CD4-positive, alpha-beta T cell treated with Interferon gamma for 1 hour (primary cell): Measurements from ENCODE around the gene ERH.
A peak's percentile ranks its signal among the peaks of the same experiment; 100 is the strongest.

Experiments used
- DNase-seq: peaks from one replicate; pipeline ENCODE4 v3.0.0-alpha.2; 2020

Gene ERH

GRCh38 chr14:69355154-69355597 is 42.9 kb downstream of the ERH start:
- DNase-seq = no peak

- DNase-seq = peak; percentile 55
Observed at GRCh38 chr14:69354383-69355153, 43.5 kb downstream of the ERH start.

- DNase-seq = no peak
Observed at GRCh38 chr14:69353168-69353567, 44.9 kb downstream of the ERH start.

- DNase-seq = no peak
Observed at GRCh38 chr14:69351911-69352310, 46.2 kb downstream of the ERH start.

DNA sequence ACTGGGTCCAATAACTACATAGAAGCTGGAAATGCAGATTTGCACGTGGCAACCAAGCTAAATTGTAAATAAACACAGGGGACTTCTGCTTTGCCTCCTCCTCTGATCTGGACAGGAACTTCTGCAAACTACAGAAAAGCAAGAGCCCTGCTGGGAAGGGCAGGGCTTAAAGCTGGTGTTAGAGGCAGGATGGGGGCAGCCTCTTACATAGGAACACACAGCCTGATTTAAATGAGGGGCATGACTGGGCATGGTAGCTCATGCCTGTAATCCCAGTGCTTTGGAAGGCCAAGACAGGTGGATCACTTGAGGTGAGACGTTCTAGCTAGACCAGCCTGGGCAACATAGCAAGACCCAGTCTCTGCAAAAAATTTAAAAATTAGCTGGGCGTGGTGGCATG is 46.7 kb downstream of the ERH start:
- no peak for DNase-seq

- no peak for DNase-seq
Observed at GRCh38 chr14:69350892-69351291, 47.2 kb downstream of the ERH start.

DNA sequence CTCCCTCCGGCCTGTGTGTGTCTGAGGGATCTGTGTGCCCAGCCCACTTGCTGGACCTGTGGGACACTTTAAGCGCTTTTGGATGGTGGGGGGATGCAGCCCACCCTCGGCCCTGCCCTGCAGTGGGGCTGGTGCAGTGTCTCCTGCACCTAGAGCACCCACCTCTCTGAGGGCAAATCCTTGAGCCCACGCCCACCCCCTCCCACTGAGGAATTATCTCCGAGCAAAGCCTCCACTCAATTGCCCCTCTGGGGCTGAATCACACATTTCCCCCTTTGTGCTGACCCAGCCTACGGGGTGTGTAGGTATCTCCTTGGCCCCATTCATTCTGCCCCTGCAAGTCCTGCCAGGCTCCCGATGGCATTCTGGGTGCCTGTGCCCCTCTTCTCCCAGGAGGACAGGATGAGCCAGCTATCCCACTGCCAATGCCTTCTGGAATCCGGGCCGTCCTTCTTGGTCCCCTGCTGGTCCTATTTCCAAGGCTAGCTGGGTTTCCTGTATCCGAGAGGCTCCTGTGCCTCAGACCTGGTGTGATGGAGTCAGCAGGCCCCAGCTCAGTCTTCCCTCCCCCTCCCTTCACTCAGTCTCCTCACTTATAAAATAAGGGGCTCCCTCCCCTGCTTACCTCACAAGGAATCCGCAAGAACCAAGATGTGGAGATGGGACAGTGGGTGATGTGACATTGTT is 48.9 kb downstream of the ERH start:
- no peak for DNase-seq

DNA sequence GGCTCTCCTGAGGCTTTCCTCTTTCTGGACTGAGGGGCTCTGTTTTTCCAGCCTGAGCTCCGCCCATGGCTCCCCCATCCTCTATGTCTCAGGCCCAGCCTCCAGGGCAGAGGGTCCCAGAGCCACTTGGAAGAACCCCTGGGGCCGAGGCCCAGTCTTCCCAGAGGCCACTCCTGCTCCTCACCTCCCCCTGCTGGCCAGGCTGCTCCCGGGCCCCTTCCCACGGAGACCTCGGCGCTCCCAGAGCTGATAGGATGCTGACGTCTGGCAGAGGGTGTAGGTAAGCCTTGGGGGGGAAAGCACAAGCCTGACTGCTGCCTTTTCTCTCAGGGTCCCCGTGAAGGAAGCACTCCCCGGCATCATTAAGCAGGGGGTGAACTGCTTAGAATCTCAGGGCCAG is 51.4 kb downstream of the ERH start:
- DNase-seq = no peak

DNA sequence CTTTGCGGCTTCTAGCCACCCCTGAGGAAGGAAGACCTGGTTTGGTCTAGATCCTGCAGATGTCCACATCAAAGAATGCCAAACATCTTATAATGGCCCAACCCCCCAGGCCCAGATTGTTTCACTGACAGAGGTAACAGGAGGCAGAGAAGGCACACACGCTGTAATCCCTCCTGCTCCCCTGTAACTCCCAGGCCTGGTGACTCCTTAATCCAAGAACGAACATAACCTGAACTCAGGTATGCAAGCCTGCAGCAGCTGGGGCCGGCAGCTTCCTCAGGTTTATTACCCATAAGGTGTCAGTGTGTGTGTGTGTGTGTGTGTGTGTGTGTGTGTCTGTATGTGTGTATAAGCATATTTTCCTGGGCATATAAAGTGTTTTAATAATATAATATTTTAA is 52.7 kb downstream of the ERH start:
- DNase-seq = no peak

DNA sequence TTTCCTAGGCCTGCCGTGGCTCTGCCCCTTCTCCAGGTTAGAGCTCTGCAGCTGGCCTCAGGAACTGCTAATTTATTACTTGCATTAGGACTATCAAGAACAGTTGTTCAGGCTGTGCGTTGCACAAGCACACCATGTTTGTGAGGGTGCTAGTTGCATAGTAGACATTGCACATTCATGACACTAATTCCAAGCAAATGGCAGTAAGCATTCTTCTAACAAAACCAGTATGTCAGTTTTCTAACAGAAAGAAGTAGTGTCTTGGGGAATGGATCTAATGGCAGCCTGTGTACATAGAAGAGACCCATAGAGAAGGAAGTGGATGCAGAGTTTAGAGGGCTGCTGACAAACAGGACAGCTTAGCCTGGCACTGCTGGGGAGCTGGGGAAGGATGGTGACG is 53.9 kb downstream of the ERH start:
- DNase-seq = no peak

DNA sequence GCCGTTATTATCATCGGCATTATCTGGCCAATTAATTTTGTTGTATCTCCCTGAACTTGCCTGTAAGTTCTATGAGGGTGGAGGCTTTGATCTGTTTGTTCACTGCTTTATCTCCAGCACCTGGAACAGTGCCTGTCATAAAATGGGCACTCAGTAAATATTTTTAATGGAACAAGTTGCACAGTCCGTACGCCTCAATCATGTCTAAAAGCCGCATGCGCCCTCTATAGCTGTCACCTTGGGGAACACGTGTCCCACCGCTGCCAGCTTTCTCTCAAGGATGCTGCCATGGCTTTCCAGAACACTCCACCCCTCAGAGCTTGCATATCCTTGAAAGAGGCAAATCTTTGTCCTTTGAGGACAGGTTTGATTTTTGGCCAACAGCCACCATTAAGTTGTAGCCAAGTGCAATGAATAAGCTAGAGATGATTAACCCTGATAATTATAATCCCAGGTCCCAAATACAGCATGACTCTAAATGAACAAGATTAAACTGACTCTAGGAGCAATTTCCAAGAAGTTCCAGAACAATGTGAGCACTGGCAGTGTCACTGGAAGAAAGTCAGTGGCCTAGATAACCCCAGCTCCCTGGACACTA is 55.1 kb downstream of the ERH start:
- DNase-seq = no peak

DNA sequence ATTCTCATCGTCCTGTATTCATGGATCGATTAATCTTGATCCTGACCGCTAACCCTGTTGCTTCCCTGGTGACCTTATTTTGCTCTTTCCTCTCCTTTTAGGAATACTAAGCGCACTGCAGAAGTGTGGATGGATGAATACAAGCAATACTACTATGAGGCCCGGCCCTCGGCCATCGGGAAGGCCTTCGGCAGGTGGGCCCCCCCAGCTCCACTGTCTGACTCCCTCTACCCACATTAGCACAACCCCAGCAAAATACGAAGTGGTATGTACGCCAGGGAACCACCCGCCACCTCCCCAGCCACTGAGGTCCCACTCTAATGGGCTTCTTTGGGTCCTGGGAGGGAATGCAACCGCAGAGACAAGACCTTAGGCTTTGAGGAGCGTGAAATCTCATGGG is 58.7 kb downstream of the ERH start:
- DNase-seq = no peak

GRCh38 chr14:69337984-69338383 is 60.1 kb downstream of the ERH start:
- DNase-seq = no peak

GRCh38 chr14:69335371-69335771 is 62.7 kb downstream of the ERH start:
- no peak for DNase-seq

DNA sequence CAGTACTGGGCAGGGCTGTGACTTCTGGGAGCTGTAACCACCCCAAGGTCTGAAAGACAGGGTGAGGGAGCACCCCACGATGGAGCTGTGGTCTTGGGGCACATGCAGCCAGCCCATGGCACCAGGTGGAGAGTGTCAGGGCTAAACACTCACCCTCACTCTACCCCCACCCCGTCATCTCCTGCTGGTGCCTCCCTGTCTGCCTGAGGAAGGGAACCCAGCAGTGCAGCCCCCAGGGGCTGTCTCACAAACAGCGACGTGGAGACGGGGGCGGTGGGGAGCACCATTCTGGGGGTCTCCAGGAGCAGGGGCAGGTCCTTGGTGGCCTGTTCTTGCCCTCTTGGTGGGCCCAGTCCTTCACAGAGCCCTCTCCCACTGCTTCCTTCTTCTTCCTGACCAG is 63.5 kb downstream of the ERH start:
- no peak for DNase-seq

DNA sequence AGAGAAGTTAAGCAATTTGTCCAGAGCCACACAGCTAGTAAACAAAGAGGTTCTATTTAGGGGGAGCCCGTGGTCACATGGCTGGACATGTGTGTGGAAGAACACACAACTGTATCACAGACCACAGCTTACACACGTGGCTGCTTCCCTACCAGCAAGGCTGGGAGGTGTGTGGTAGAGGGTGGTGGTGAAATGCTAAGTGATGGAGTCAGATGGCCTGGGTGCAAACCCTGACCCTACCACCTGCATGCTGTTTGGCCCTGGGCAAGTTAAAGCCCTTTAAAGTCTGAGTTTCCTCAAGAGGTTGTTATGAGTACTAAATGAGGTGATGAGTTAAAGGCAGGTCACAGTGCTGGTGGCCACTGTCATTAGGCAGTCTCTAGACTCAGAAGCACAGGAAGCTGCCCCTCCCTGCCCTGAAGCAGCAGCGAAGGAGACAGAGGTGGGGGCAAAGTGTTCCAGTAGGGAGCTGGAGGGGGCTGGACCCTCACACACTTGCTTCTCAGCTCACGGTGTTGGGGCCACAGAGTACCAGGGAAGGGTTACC is 64.2 kb downstream of the ERH start:
- DNase-seq = no peak

DNA sequence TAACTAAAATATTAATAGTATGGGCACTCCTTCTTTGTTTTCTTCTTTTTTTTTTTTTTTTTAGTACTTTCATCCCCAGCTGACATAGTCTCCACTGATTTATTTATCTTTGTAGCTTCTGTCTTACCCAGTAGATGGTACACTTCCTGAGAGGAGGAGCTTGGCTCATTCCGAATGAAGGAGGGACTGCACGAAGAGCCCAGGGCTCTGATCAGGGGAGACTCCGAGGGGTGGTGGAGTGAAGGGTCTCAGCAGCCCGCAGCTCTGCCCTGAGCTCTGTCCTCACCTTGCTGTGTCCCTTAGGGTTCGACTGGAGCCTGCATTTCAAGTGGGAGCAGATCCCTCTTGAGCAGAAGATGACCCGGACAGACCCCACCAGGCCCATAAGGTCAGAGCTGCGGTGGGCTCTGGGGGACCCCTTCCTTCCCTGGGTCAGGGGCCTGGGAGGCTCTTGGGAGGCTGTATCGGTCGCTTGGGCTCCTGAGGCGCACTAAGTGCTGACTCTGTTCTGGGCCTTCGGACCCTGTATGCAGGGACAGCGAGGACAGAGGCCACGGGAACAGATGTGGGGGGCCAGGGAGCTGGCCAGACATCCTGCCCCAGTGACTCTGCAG is 65.2 kb downstream of the ERH start:
- no peak for DNase-seq

- no peak for DNase-seq
Observed at GRCh38 chr14:69331206-69331605, 66.9 kb downstream of the ERH start.
